HG02973 (cell line): ENCODE measurements around the gene ENSA.
"Not testable (repeated sequence)": the region's sequence is repeated elsewhere in the genome, so short reads cannot be mapped to it uniquely, and the experiment has no call there.

Experiments used
- ATAC-seq: cut with Tn5 transposase; IDR thresholded peaks from one replicate; pipeline ENCODE4 v1.9.1; 2021; ENCODE audit warnings: moderate library complexity; ENCODE audit not compliant: unreplicated experiment

Gene ENSA

DNA sequence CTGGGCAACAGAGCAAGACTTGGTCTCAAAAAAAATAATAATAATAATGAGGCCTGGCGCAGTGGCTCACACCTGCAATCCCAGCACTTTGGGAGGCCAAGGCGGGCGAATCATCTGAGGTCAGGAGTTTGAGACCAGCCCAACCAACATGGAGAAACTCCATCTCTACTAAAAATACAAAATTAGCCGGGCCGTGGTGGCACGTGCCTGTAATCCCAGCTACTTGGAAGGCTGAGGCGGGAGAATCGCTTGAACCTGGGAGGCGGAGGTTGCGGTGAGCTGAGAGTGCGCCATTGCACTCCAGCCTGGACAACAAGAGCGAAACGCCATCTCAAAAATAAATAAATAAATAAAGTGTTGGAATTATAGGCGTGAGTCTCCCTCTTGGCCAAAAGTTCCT lies 47.5 kb downstream of the ENSA start:
- not testable (repeated sequence) for ATAC-seq

DNA sequence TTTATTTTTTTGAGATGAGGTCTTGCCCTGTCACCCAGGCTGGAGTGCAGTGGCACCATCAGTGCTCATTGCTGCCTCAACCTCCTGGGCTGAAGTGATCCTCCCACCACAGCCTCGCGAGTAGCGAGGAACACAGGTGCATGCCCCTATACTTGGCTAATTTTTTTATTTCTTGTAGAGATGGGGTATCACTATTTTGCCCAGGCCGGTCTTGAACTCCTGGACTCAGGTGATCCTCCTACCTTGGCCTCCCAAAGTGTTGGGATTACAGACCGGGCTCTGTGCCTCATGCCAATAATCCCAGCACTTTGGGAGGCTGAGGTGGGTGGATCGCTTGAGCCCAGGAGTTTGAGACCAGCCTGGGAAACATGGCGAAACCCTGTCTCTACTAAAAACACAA lies 48.0 kb downstream of the ENSA start:
- ATAC-seq = not testable (repeated sequence)

DNA sequence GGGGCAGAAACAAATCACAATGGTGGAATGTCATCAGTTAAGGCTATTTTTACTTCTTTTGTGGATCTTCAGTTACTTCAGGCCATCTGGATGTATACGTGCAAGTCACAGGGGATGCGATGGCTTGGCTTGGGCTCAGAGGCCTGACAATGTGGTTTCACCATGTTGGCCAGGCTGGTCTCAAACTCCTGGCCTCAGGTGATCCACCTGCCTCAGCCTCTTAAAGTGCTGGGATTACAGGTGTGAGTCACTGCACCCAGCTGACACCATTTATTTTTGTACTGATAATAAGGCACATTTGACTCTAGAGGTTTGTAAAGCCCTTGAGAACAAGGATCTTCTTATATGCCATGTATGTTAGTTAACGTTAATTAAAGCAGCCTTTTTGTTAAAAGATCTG lies 48.4 kb downstream of the ENSA start:
- ATAC-seq = not testable (repeated sequence)

DNA sequence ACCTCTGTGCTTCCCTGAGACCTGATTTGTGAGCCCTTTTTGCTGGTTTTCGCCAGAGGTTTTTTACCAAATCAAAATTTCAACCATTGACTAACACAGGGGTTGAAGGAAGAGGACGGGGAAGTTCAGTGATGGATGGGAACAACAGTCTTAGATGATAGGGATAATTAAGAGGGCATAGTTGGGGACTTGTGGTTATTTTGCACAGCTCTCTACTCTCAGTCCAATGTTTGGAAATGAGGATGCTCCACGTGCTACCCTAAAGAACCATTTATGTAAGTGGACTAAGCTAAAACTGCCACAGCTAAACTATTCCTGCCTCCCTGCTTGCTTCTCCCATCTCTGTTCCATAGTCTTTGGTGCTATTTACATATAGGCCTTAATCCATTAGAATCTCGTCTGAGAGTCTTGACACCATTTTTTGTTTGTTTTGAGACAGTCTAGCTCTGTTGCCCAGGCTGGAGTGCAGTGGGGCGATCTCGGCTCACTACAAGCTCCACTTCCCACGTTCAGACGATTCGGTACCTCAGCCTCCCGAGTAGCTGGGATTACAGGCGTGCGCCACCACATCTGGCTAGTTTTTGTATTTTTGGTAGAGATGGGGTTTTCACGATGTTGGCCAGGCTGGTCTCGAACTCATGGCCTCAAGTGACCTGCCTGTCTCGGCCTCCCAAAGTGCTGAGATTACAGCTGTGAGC lies 49.3 kb downstream of the ENSA start:
- ATAC-seq = no peak

DNA sequence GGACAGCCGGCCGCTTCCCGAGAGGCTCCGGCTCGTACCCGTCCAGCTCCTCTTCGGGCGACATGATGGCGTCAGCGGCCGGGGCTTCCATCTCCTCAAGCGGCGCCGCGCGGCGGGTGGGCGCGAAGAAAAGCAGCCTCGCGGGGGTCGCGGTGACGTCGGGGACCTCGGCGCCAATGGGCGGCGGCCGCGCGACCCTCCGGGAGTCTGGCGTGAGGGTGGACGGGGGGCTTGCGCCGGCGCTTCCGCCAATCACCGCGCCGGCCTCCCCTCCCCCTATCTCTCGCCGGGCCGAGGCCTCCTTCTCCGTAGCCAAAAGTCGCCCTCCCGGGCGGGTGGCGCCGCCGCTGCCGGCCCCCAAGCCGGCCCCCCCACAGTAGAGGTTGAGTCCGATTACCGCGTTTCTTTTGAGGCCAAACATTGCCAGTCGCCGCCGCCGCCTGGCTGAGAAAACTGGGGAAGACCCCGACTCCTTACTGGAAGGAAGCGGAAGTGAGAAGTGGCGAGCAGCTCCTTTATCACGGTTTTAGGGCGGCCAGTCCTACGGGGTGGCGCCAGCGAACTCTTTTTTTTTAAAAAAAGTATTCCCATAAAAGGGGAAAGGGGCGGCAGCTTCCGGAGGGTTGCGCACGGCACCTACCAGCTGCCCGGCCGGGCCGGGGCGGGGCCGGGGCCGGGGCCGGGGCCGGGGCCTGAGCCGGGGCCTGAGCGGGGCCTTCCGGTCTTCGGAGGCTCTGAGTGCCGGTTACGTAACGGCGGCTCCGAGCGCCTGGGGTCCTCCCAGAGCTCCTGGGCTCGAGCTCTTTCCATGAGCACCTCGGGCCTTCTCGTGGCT lies 50.1 kb downstream of the ENSA start, which contains the start of gene MCL1:
Gene MCL1, minus strand, starts transcription at position 501 of the 835 bp plus-strand sequence. Its CDS starts 80 bp downstream, at position 421.
- ATAC-seq = peak; percentile 71

DNA sequence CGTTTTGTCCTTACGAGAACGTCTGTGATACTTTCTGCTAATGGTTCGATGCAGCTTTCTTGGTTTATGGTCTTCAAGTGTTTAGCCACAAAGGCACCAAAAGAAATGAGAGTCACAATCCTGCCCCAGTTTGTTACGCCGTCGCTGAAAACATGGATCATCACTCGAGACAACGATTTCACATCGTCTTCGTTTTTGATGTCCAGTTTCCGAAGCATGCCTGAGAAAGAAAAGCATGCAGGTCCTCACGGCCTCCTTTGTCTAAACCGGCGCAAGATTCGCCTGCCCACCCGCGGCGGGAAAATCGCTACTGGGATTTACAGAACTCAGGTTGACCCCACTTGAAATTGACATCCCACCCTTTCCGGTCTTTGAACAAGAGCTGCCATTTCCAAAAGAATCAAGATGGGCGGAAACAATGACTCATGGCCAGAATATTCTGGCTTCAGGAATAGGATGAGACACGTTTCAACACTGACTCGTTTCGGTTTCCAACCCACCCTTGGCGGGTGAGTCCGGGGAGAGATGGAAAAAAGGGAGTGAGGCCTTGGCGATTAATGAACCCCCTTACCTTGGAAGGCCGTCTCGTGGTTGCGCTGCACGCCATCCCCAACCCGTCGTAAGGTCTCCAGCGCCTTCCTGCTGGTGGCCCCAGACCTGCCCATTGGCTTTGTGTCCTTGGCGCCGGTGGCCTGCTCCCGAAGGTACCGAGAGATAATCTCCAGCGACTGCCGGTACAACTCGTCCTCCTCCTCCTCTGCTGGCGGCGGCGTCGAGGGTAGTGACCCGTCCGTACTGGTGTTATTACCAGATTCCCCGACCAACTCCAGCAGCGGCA lies 50.9 kb downstream of the ENSA start:
- ATAC-seq = peak; percentile 1

DNA sequence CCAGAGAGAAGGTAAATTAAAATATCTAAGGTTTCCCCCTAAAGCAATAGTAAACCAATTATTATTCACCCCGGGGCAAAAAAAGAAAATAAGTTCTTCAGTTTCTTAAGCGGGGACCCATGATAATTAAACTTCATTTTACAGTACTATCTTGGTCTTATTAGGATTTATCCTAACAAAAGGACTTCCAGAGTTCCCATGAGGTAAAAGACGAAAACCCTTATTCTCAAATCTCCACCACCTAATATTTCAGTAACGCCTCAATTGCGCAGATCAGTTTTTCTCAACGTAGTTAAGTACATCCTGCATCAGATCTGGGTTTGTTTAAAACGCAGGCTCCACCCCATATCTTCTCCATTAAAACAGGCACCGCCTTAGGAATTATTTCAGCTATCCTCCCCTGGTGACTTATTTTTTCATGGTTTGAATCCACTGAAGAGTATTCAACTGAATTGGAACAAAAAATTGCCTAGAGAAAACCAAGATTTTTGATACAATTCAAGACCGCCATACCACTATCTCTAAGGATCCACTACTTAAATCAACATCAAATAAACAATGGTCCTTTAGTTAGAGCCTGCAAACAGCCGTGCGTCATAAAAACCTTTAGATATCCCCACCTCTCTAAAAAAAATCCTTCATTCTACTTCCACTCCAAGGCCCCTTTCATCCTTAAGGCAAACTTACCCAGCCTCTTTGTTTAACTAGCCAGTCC lies 51.7 kb downstream of the ENSA start:
- no peak for ATAC-seq

DNA sequence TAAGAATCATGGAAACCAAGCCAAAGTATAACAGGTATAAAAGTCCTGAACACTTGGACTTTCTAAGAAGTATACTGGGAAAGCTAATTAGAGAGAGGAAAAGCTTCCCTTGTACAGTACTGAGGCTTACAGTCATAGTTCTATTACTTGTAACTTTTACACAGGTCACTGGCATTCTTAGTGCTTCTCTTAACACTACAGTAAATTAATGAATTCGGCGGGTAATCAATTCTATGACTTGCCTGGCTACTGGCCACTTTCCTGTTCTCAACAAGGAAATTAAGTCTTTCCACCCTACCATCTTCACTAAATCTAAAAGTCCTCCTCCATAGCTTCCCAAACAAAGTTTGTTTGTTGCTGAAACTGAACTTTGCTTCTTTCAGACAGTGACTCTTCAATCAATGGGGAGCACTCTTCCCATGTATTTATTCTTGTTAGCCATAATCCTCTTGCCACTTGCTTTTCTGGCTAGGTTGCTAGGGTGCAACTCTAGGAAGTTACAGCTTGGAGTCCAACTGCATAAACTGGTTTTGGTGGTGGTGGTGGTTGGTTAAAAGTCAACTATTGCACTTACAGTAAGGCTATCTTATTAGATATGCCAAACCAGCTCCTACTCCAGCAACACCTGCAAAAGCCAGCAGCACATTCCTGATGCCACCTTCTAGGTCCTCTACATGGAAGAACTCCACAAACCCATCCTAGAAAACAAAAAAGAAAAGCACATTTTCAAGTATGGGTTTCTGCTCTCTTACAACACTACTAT lies 52.4 kb downstream of the ENSA start:
- no peak for ATAC-seq

DNA sequence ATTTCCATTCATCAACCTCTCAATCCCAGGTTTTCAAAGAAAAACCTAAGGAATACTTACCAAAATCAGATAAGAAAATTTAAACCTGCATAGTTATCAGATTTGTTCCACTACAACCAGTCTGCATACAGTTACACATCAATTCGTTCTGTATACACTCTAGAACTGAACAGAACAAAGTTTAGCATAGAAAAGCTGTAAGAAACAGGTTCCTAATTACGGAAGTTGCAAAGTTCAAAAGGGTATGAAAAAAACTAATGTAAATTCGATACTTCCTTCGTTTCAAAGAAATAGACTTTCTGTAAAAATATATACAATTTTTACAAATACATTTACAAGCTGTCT lies 53.1 kb downstream of the ENSA start:
- no peak for ATAC-seq

DNA sequence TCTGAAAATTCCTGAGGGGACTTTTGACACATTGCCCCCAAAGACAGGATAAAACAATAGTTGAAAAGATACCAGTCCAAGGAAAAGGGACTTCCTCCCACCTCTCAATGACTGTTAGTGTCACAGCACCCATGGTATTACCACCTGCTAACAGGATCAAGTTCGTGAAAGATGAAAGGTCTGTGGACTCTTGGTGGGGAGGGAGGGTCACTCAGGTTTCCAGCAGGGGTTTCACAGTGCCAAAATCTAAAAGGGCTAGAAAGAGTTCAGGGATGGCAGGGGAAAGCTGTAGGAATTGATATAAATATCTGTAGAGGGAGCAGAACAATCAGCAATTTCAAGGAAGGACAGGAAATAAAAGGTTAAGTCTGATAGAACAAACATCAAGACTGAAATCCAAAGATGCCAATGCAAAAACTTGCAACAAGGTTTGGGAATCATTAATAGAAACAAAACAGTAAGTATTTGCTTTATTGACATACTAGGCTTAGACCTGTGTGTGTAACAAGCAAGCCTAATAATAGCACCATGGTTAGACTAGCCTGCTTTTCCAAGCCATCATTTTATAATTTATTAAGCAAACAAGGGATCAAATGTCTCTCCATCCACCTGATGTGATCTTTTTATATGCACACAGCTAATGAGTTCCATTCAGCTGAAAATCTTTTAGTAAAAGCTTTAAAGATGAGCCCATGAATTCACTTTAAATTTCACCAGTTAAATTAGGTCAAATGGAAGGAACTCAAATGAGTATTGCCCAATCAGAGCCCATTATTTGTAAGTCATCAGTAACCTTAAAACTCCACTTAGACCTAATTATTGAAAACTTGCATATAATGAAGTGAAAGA lies 53.7 kb downstream of the ENSA start:
- no peak for ATAC-seq

DNA sequence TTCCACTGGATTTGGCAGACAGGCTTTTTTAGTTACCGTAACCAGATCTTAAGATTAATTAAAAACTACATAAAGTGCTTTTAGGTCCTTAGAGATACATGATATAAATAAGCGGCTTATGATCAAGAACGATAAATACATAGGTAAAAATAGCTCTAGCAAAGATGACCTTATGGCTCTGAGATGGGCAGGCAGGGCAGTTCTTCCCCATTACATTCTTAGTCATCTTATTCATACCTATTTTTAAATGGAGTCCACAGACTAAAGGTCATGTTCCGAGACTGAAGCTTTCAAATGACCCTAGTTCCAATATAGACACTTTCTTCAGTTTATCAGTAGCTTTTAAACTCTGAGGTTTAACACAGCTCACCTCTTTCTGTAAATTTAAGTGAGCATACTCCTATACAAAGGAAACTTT lies 54.3 kb downstream of the ENSA start:
- ATAC-seq = no peak

DNA sequence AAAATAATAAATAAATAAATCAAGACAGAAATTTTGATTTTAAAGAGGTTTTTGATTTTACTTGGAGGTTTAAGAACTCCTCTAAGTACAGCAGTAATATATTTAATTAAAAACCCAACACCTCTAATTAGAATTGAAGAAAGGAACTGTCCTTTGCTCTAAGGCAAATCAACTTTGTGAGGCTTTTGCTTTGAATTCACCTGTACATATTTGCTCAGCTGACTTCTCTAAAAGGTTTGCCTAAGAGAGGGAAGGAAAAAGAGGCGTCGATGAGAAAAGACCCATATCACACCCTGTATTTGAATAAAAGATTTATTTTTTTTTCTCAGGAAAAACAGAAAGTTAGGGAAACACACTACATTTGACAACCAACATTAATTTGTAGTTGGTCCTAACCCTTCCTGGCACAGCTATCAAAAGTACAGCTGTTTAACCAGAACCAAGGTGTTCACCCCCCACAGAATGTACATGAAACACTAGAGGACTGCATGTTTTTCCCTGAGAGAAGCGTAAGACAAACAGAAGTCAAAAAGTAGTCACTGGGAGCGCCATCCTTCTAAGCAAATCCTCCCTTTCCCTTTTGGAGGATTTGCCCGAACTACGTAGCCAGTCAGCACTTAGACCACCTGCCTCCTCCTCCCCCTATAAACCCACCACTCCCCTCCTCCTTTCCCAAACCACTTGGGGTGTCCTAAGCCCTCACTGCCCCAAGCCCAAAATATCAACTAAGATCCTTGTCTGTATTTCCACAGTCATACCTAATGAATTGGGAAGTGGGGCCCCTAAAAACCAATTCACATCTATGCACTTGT lies 54.9 kb downstream of the ENSA start:
- no peak for ATAC-seq

DNA sequence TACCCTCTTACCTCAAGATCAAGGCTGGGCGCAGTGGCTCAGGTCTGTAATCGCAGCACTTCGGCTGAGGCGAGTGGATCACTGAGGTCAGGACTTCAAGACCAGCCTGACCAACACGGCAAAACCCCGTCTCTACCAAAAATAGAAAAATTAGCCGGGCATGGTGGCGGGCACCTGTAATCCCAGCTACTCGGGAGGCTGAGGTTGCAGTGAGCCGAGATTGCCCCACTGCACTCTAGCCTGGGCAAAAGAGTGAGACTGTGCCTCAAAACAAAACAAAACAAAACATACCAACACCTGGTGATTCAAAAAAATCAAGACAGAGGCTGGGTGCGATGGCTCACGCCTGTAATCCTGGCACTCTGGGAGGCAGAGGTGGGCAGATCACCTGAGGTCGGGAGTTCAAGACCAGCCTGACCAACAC lies 55.8 kb downstream of the ENSA start:
- not testable (repeated sequence) for ATAC-seq

DNA sequence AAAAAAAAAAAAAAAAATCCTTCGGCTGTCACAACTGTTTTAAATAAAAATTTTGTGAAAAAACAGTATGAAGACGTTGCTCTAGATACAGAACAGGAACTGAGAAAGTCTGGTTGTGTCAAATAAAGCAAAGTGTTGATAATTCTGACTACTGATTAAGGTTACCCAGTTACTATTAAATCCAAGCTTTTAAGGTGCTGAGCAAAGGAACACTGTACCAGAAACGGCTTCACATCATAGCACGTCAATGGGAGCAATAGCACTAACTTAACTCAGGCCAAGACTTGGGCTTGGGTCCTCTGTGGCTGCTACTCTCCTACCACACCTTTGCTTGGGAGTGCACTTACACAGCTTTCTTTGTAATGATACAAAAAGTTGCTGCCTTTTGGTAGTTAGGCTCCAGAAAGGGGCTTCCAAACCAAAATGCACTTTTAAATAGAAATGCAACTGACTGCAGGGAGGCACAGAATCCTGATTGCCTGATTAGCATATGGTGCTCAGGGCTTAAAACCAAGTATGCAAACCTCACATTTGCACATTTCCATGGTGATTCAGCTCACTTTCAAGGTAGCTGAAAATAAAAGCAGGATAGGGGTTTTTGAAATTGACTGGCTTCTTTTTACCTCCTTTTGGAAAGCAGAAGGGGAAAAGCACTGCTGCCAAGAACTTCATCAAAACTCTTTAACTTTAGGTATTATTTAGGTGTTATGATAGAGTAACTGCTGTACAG lies 56.3 kb downstream of the ENSA start:
- ATAC-seq = no peak
